Measurements from ENCODE around the gene TMEM63B. TPM values are rescaled to one million over a fixed set of nuclear protein-coding genes. Genes with fewer than 3 reads are reported as not detected.

TMEM63B gene
- total and polyA plus RNA-seq, 2 donors (not counting 1 experiment from before 2014, with no cell fraction given), result 15.4 to 19.1 TPM

DNA sequence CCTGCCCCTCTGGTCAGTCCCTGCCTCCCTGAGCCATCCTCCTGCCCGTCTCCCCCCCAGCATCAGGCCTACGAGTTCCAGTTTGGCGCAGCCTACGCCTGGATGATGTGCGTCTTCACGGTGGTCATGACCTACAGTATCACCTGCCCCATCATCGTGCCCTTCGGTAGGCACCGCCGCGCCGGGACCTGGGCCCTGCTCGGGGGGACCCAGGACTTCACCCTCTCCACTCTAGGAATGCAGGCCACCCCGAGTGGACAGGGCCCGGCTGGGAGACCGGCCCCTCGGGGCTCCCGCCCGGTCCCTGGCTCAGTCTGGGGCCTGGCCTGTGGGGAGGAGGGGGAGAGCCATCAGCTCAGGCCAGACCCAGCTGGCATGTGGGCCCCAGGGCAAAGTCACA lies 25.2 kb downstream of the TMEM63B start:
- ChIA-PET CTCF (interaction anchor here (1.5 to 4.0 kb wide), 4 partner anchors 10 to 60 kb away, joined by 3 to 39 read pairs (median 6); no protein-coding TSS in a partner anchor), POLR2A (no interaction called here)
- no peak overlapping the region for H3K27ac ChIP-seq (ENCODE audit: low read length in 2 of 2)
- Mint-ChIP-seq H3K4me3 (no peak overlapping the region), H3K27me3 (no peaks in the 10 kb centered on the region), H3K9me3 (ENCODE audit: insufficient read depth) (no peaks in the 10 kb centered on the region), H3K4me1 (no peaks in the 10 kb centered on the region), H3K27ac (no peak overlapping the region)
- 96% methylated on average over 8 of the region's 19 CpGs for WGBS (ENCODE audit: insufficient coverage)
- DNase-seq (no peak), ATAC-seq (ENCODE audit: low read depth) (no peak)
- no peak for TF ChIP-seq EZH2 (IDR thresholded peaks at IDR 0.05; ENCODE audit: borderline replicate concordance, insufficient read depth, low read depth, low read length, poor library complexity, severe bottlenecking)
- TF ChIP-seq, protein P1, sequence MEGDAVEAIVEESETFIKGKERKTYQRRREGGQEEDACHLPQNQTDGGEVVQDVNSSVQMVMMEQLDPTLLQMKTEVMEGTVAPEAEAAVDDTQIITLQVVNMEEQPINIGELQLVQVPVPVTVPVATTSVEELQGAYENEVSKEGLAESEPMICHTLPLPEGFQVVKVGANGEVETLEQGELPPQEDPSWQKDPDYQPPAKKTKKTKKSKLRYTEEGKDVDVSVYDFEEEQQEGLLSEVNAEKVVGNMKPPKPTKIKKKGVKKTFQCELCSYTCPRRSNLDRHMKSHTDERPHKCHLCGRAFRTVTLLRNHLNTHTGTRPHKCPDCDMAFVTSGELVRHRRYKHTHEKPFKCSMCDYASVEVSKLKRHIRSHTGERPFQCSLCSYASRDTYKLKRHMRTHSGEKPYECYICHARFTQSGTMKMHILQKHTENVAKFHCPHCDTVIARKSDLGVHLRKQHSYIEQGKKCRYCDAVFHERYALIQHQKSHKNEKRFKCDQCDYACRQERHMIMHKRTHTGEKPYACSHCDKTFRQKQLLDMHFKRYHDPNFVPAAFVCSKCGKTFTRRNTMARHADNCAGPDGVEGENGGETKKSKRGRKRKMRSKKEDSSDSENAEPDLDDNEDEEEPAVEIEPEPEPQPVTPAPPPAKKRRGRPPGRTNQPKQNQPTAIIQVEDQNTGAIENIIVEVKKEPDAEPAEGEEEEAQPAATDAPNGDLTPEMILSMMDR (IDR thresholded peaks at IDR 0.05), result no peak
- intact Hi-C loops (cut with micrococcal nuclease), result loop anchor here (1.0 to 2.0 kb wide), 3 partner anchors 26 to 186 kb away; partner anchors contain the start of genes MRPL14 and TMEM63B
- no peaks in the 10 kb centered on the region for H3K79me2 ChIP-seq (ENCODE audit: control insufficient read depth, insufficient read depth, low read length)
- H4K20me1 ChIP-seq (ENCODE audit: control insufficient read depth, insufficient read depth, low read length, poor library complexity, severe bottlenecking), result no peaks in the 10 kb centered on the region
- no peak overlapping the region for H3K4me3 ChIP-seq (ENCODE audit: control extremely low read depth in 1 of 5, extremely low read depth in 1 of 5, insufficient read depth in 1 of 5, low read depth in 2 of 5, low read length in 4 of 5)
- H3K4me1 ChIP-seq (ENCODE audit: control insufficient read depth in 2 of 2, insufficient read depth in 2 of 2, low read length in 2 of 2), result peaks cover 0 to 7% of the 10 kb centered on the region in 2 donors
- H3K9me3 ChIP-seq (ENCODE audit: control extremely low read depth in 1 of 3, control insufficient read depth in 2 of 3, insufficient read depth in 1 of 3, low read length in 2 of 3), result no peaks in the 10 kb centered on the region
- no peak overlapping the region for H3K9ac ChIP-seq (ENCODE audit: low read length)
- no peak overlapping the region for H2AFZ ChIP-seq (ENCODE audit: insufficient read depth, low read depth, low read length, poor library complexity, severe bottlenecking)
- H3K27me3 ChIP-seq (replicated peaks in 1 of 4; ENCODE audit: control extremely low read depth in 1 of 4, control insufficient read depth in 3 of 4, insufficient read depth in 4 of 4, low read length in 3 of 4), result peaks cover 0 to 3% (median 0%) of the 10 kb centered on the region in 4 experiments
- peaks cover 1 to 5% of the 10 kb centered on the region in 2 experiments for H3K36me3 ChIP-seq (replicated peaks in 1 of 2; ENCODE audit: control extremely low read depth in 1 of 2, control insufficient read depth in 1 of 2, extremely low read depth in 1 of 2, insufficient read depth in 2 of 2, low read length in 1 of 2)
- H3K4me2 ChIP-seq (replicated peaks; ENCODE audit: low read depth, low read length, poor library complexity, severe bottlenecking), result no peak overlapping the region

DNA sequence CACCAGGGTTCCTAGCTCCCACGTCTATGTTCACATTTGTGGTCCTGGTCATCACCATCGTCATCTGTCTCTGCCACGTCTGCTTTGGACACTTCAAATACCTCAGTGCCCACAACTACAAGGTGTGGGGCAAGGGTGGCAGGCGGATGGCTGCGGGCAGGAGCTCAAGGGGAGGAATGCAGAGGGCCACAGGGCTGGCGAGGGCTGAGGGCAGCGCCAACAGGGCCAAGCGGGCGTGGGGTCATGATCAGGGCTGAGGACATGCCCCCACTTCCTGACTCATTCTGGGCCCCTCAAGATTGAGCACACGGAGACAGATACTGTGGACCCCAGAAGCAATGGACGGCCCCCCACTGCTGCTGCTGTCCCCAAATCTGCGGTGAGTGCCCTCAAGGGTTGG lies 26.7 kb downstream of the TMEM63B start:
- 98% methylated on average over 11 of the region's 12 CpGs for WGBS (ENCODE audit: insufficient coverage)
- Histone ChIP-seq H3K4me1 (ENCODE audit: control insufficient read depth in 2 of 2, insufficient read depth in 2 of 2, low read length in 2 of 2) (peaks cover 0 to 7% of the 10 kb centered on the region in 2 donors), H4K20me1 (ENCODE audit: control insufficient read depth, insufficient read depth, low read length, poor library complexity, severe bottlenecking) (no peaks in the 10 kb centered on the region), H3K4me2 (replicated peaks; ENCODE audit: low read depth, low read length, poor library complexity, severe bottlenecking) (no peak overlapping the region), H3K27ac (ENCODE audit: low read length in 2 of 2) (no peak overlapping the region), H3K27me3 (replicated peaks in 1 of 4; ENCODE audit: control extremely low read depth in 1 of 4, control insufficient read depth in 3 of 4, insufficient read depth in 4 of 4, low read length in 3 of 4) (peaks cover 0 to 3% (median 0%) of the 10 kb centered on the region in 4 experiments), H3K36me3 (replicated peaks in 1 of 2; ENCODE audit: control extremely low read depth in 1 of 2, control insufficient read depth in 1 of 2, extremely low read depth in 1 of 2, insufficient read depth in 2 of 2, low read length in 1 of 2) (peaks cover 0 to 3% of the 10 kb centered on the region in 2 experiments), H3K79me2 (ENCODE audit: control insufficient read depth, insufficient read depth, low read length) (no peaks in the 10 kb centered on the region), H3K9me3 (ENCODE audit: control extremely low read depth in 1 of 3, control insufficient read depth in 2 of 3, insufficient read depth in 1 of 3, low read length in 2 of 3) (no peaks in the 10 kb centered on the region), H3K9ac (ENCODE audit: low read length) (no peak overlapping the region), H2AFZ (ENCODE audit: insufficient read depth, low read depth, low read length, poor library complexity, severe bottlenecking) (no peak overlapping the region), H3K4me3 (ENCODE audit: control extremely low read depth in 1 of 5, extremely low read depth in 1 of 5, insufficient read depth in 1 of 5, low read depth in 2 of 5, low read length in 4 of 5) (no peak overlapping the region)
- CTCF ChIA-PET, result interaction anchor here (1.0 to 4.0 kb wide), 7 partner anchors 8 to 185 kb away, joined by 3 to 39 read pairs (median 3); no protein-coding TSS in a partner anchor
- no peak for TF ChIP-seq EZH2 (IDR thresholded peaks at IDR 0.05; ENCODE audit: borderline replicate concordance, insufficient read depth, low read depth, low read length, poor library complexity, severe bottlenecking)
- TF ChIP-seq, protein P1 (IDR thresholded peaks at IDR 0.05), result no peak
- no peak for DNase-seq
- Mint-ChIP-seq H3K4me1 (no peaks in the 10 kb centered on the region), H3K9me3 (ENCODE audit: insufficient read depth) (no peaks in the 10 kb centered on the region), H3K27me3 (no peaks in the 10 kb centered on the region), H3K27ac (no peak overlapping the region), H3K4me3 (no peak overlapping the region)
- intact Hi-C loops (cut with micrococcal nuclease), result no loop called here
- no peak for ATAC-seq (ENCODE audit: low read depth)
- POLR2A ChIA-PET, result no interaction called here
